Loucy (cell line): ENCODE data around the gene RPS6KA2.

Experiments
- H2AFZ ChIP-seq: fragments of 200-600 bp; sonication (generic); 2 replicates; pipeline ENCODE4 v1.6.0; 2016; ENCODE audit warnings: antibody characterized with exemption, mild to moderate bottlenecking, low read length, moderate library complexity
- H3F3A ChIP-seq: fragments of 200-600 bp; 2 replicates; pipeline ENCODE4 v1.6.0; 2016; ENCODE audit warnings: antibody characterized with exemption, low read depth, mild to moderate bottlenecking
- H3K27me3 ChIP-seq: fragments of 200-600 bp; sonication (generic); 2 replicates; pipeline ENCODE4 v1.6.1; 2014; ENCODE audit warnings: low read length, mild to moderate bottlenecking; ENCODE audit not compliant: insufficient read depth, poor library complexity, severe bottlenecking
- H3K36me3 ChIP-seq: fragments of 200-600 bp; sonication (generic); 2 replicates; pipeline ENCODE4 v1.6.1; 2016; ENCODE audit warnings: low read length; ENCODE audit not compliant: insufficient read depth
- H3K4me1 ChIP-seq: fragments of 200-600 bp; sonication (generic); 2 replicates; pipeline ENCODE4 v1.5.1; 2014; ENCODE audit warnings: low read length, mild to moderate bottlenecking; ENCODE audit not compliant: insufficient read depth, poor library complexity, severe bottlenecking
- H3K4me2 ChIP-seq: fragments of 200-600 bp; sonication (generic); 2 replicates; pipeline ENCODE4 v1.6.0; 2014; ENCODE audit warnings: antibody characterized with exemption, low read length, low read depth, mild to moderate bottlenecking; ENCODE audit not compliant: poor library complexity, severe bottlenecking
- H3K4me3 ChIP-seq: fragments of 200-600 bp; sonication (generic); 2 replicates; pipeline ENCODE4 v1.5.1; 2014; ENCODE audit warnings: low read length, mild to moderate bottlenecking, mixed read lengths; ENCODE audit not compliant: poor library complexity, severe bottlenecking
- H3K79me2 ChIP-seq: fragments of 200-600 bp; sonication (generic); 2 replicates; pipeline ENCODE4 v1.6.1; 2014; ENCODE audit warnings: low read length; ENCODE audit not compliant: insufficient read depth
- H3K9ac ChIP-seq: fragments of 200-600 bp; sonication (generic); 2 replicates; pipeline ENCODE4 v1.6.0; 2014; ENCODE audit warnings: mild to moderate bottlenecking, low read depth, low read length, moderate library complexity; ENCODE audit not compliant: poor library complexity, severe bottlenecking
- H3K9me2 ChIP-seq: fragments of 200-600 bp; sonication (generic); replicated peaks from 2 replicates; pipeline ENCODE4 v1.6.1; 2016; ENCODE audit warnings: low read depth, low read length, mixed read lengths
- H3K9me3 ChIP-seq: fragments of 200-600 bp; sonication (generic); 2 replicates; pipeline ENCODE4 v1.6.1; 2014; ENCODE audit warnings: mild to moderate bottlenecking, antibody characterized with exemption, low read length, low read depth; ENCODE audit not compliant: insufficient read depth
- H4K20me1 ChIP-seq: fragments of 200-600 bp; sonication (generic); 2 replicates; pipeline ENCODE4 v1.6.0; 2014; ENCODE audit warnings: antibody characterized with exemption, low read length, mild to moderate bottlenecking; ENCODE audit not compliant: insufficient read depth, poor library complexity, severe bottlenecking
- EZH2phosphoT487 ChIP-seq: fragments of 200-600 bp; IDR thresholded peaks from 2 replicates; pipeline ENCODE4 v1.6.1; 2018; ENCODE audit warnings: antibody characterized with exemption, mild to moderate bottlenecking, moderate library complexity, borderline replicate concordance
- TF ChIP-seq, protein P1 (sequence below): fragments of 200-600 bp; sonication (generic); conservative IDR thresholded peaks from 2 replicates; pipeline ENCODE4 v1.5.1; 2014; ENCODE audit warnings: mild to moderate bottlenecking, antibody characterized with exemption, low read length

The RPS6KA2 gene

GRCh38 chr6:166601956-166602355, 25.1 kb downstream of the RPS6KA2 start:
- no peak overlapping the region for H3K4me3 ChIP-seq
- H4K20me1 ChIP-seq, result no peaks in the 10 kb centered on the region
- H3K79me2 ChIP-seq, result no peaks in the 10 kb centered on the region
- H3F3A ChIP-seq, result no peaks in the 10 kb centered on the region
- no peak overlapping the region for H3K4me2 ChIP-seq
- no peaks in the 10 kb centered on the region for H3K9me3 ChIP-seq
- H3K9ac ChIP-seq, result no peak overlapping the region
- TF ChIP-seq, protein P1, sequence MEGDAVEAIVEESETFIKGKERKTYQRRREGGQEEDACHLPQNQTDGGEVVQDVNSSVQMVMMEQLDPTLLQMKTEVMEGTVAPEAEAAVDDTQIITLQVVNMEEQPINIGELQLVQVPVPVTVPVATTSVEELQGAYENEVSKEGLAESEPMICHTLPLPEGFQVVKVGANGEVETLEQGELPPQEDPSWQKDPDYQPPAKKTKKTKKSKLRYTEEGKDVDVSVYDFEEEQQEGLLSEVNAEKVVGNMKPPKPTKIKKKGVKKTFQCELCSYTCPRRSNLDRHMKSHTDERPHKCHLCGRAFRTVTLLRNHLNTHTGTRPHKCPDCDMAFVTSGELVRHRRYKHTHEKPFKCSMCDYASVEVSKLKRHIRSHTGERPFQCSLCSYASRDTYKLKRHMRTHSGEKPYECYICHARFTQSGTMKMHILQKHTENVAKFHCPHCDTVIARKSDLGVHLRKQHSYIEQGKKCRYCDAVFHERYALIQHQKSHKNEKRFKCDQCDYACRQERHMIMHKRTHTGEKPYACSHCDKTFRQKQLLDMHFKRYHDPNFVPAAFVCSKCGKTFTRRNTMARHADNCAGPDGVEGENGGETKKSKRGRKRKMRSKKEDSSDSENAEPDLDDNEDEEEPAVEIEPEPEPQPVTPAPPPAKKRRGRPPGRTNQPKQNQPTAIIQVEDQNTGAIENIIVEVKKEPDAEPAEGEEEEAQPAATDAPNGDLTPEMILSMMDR, result no peak
- no peak for TF ChIP-seq EZH2phosphoT487
- no peaks in the 10 kb centered on the region for H3K36me3 ChIP-seq
- H3K27me3 ChIP-seq, result no peaks in the 10 kb centered on the region
- H3K4me1 ChIP-seq, result no peaks in the 10 kb centered on the region
- no peak overlapping the region for H2AFZ ChIP-seq
- no peaks in the 10 kb centered on the region for H3K9me2 ChIP-seq

DNA sequence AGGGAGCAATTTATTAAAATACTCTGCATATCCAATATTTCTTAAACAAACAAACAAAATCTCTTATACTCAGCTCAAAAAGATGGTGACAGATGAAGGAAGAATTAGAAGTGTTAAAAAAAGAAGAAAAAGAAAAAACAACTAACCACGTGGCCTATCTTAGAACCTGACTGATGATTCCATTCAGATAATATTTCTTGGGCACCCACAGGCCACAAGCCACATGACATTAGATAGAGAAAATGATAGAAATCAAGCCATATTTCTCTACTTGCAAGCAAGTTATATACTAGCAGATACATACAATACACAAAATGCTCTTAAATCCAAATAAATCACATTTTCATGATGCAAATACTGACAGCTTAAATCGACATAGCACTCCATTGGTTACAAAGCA, 26.1 kb downstream of the RPS6KA2 start:
- Histone ChIP-seq H3K9me2 (no peaks in the 10 kb centered on the region), H3K79me2 (no peaks in the 10 kb centered on the region), H3K4me3 (no peak overlapping the region), H3K9me3 (no peaks in the 10 kb centered on the region), H3K4me2 (no peak overlapping the region), H3K4me1 (no peaks in the 10 kb centered on the region), H3K9ac (no peak overlapping the region), H3F3A (no peaks in the 10 kb centered on the region), H3K36me3 (no peaks in the 10 kb centered on the region), H2AFZ (no peak overlapping the region), H4K20me1 (no peaks in the 10 kb centered on the region), H3K27me3 (no peaks in the 10 kb centered on the region)
- TF ChIP-seq, protein P1, result no peak
- TF ChIP-seq EZH2phosphoT487, result no peak

DNA sequence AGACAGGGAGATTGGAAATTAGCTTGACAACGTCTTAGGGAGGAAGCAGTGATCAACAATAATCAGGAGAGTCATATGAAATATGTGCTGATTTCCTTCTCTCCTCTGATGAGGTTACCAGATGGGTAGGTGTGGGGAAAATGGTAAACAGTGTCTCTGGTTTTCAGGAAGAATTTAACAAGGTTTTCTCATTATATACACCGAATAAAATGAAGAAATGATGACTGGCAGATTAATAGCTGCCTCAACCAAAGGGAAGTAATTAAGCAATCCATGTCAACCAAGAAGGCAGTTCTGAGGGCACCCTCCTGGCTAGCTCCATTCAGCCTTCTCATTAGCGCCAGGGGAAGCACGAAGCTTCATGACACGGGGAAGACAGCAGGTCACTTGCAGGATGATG, 27.8 kb downstream of the RPS6KA2 start:
- H3F3A ChIP-seq, result no peaks in the 10 kb centered on the region
- no peak for TF ChIP-seq EZH2phosphoT487
- TF ChIP-seq, protein P1, result no peak
- no peaks in the 10 kb centered on the region for H3K27me3 ChIP-seq
- H3K4me3 ChIP-seq, result no peak overlapping the region
- no peaks in the 10 kb centered on the region for H3K36me3 ChIP-seq
- no peaks in the 10 kb centered on the region for H3K79me2 ChIP-seq
- H3K9me3 ChIP-seq, result no peaks in the 10 kb centered on the region
- H4K20me1 ChIP-seq, result no peaks in the 10 kb centered on the region
- H3K4me1 ChIP-seq, result no peaks in the 10 kb centered on the region
- H2AFZ ChIP-seq, result no peak overlapping the region
- no peak overlapping the region for H3K4me2 ChIP-seq
- no peak overlapping the region for H3K9ac ChIP-seq
- no peaks in the 10 kb centered on the region for H3K9me2 ChIP-seq
